NCI-H2171 treated with DMSO at 0.1 percent for 48 hours (cell line): ENCODE data around the gene RPS6KA4.

Source experiments
- DNase-seq: peaks from one replicate; lab custom pipeline; 2025; lab: John Stamatoyannopoulos, UW

The RPS6KA4 gene

GRCh38 chr11:64366751-64367150 is 7.8 kb downstream of the RPS6KA4 start:
- DNase-seq: no peak

- DNase-seq: no peak
Measured at GRCh38 chr11:64367931-64368672, 9.1 kb downstream of the RPS6KA4 start.

- no peak for DNase-seq
Measured at GRCh38 chr11:64368673-64369074, 9.7 kb downstream of the RPS6KA4 start.

- no peak for DNase-seq
Measured at GRCh38 chr11:64369440-64370421, 10.8 kb downstream of the RPS6KA4 start.

GRCh38 chr11:64371201-64371600 is 12.2 kb downstream of the RPS6KA4 start:
- DNase-seq: no peak

GRCh38 chr11:64372021-64372420 is 13.1 kb downstream of the RPS6KA4 start:
- no peak for DNase-seq

GRCh38 chr11:64372802-64373597 is 14.0 kb downstream of the RPS6KA4 start:
- DNase-seq: peak; percentile 100

GRCh38 chr11:64373598-64373974 is 14.6 kb downstream of the RPS6KA4 start:
- no peak for DNase-seq

GRCh38 chr11:64376071-64376470 is 17.1 kb downstream of the RPS6KA4 start:
- no peak for DNase-seq

GRCh38 chr11:64378335-64378880 is 19.4 kb downstream of the RPS6KA4 start:
- no peak for DNase-seq

- peak; percentile 27 for DNase-seq
Measured at GRCh38 chr11:64379160-64379559, 20.2 kb downstream of the RPS6KA4 start.

GRCh38 chr11:64379817-64380709 is 21.1 kb downstream of the RPS6KA4 start:
- no peak for DNase-seq

- DNase-seq: no peak
Measured at GRCh38 chr11:64381350-64381749, 22.4 kb downstream of the RPS6KA4 start.

GRCh38 chr11:64382047-64382446 is 23.1 kb downstream of the RPS6KA4 start:
- DNase-seq: no peak

GRCh38 chr11:64382586-64382985 is 23.6 kb downstream of the RPS6KA4 start:
- no peak for DNase-seq

- no peak for DNase-seq
Measured at GRCh38 chr11:64383580-64383979, 24.6 kb downstream of the RPS6KA4 start.

GRCh38 chr11:64384028-64384737 is 25.2 kb downstream of the RPS6KA4 start:
- DNase-seq: no peak

GRCh38 chr11:64384981-64385944 is 26.3 kb downstream of the RPS6KA4 start:
- no peak for DNase-seq
